ENCODE measurements around the gene RAN.

GRCh38 chr12:130880411-130880885 is 8.6 kb downstream of the RAN start:
- TF ChIP-seq POLR2AphosphoS5 (IDR thresholded peaks at IDR 0.05) (peak; percentile 78), REST (IDR thresholded peaks at IDR 0.05; ENCODE audit: borderline replicate concordance) (no peak), EP300 (conservative IDR thresholded peaks at IDR 0.05; ENCODE audit: poor library complexity, severe bottlenecking) (peak; percentile 87), SMC3 (conservative IDR thresholded peaks at IDR 0.05; ENCODE audit: poor library complexity) (peak; percentile 31), RAD21 (conservative IDR thresholded peaks at IDR 0.05) (peak; percentile 38), EZH2 (IDR thresholded peaks at IDR 0.05; ENCODE audit: borderline replicate concordance, insufficient read depth, low read length, poor library complexity, severe bottlenecking) (no peak), MXI1 (conservative IDR thresholded peaks at IDR 0.05; ENCODE audit: poor library complexity, severe bottlenecking) (peak; percentile 52)
- TF ChIP-seq, protein P1, sequence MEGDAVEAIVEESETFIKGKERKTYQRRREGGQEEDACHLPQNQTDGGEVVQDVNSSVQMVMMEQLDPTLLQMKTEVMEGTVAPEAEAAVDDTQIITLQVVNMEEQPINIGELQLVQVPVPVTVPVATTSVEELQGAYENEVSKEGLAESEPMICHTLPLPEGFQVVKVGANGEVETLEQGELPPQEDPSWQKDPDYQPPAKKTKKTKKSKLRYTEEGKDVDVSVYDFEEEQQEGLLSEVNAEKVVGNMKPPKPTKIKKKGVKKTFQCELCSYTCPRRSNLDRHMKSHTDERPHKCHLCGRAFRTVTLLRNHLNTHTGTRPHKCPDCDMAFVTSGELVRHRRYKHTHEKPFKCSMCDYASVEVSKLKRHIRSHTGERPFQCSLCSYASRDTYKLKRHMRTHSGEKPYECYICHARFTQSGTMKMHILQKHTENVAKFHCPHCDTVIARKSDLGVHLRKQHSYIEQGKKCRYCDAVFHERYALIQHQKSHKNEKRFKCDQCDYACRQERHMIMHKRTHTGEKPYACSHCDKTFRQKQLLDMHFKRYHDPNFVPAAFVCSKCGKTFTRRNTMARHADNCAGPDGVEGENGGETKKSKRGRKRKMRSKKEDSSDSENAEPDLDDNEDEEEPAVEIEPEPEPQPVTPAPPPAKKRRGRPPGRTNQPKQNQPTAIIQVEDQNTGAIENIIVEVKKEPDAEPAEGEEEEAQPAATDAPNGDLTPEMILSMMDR (IDR thresholded peaks at IDR 0.05; ENCODE audit: poor library complexity, severe bottlenecking), result no peak
